A673 (cell line): ENCODE data around the gene NRXN3. TPM values are rescaled to one million over a fixed set of nuclear protein-coding genes. Genes with fewer than 3 reads are reported as not detected.

Experiments
- BruUV-seq: library from RNA; stranded (reverse); fragments of 400-500 nt; replicated peaks from 2 replicates; lab custom pipeline; 2021; lab: Mats Ljungman, UMichigan
- CTCF ChIA-PET: fragments of 300-600 bp; sonication (Branson Sonifier 250); formaldehyde crosslinking; loops from one replicate; lab custom pipeline; 2022; ENCODE audit warnings: antibody characterized with exemption; lab: Charles Lee
- POLR2A ChIA-PET: fragments of 300-600 bp; sonication (Branson Sonifier 250); formaldehyde crosslinking; loops from one replicate; lab custom pipeline; 2022; ENCODE audit warnings: antibody characterized with exemption; ENCODE audit not compliant: low non-redundant PET; lab: Charles Lee
- DNase-seq: peaks from one replicate; pipeline ENCODE4 v3.0.0-alpha.2; 2015; ENCODE audit warnings: low spot score
- H3K27ac ChIP-seq: fragments of 200-600 bp; sonication (generic); 2 replicates; pipeline ENCODE4 v1.5.1; 2016; ENCODE audit warnings: mixed run types, low read depth, mild to moderate bottlenecking, mixed read lengths, antibody characterized with exemption, low read length; ENCODE audit not compliant: poor library complexity, severe bottlenecking
- H3K27me3 ChIP-seq: fragments of 200-600 bp; sonication (generic); replicated peaks from 2 replicates; pipeline ENCODE4 v1.6.1; 2017; ENCODE audit warnings: mixed run types, low read depth, mild to moderate bottlenecking, mixed read lengths, antibody characterized with exemption, low read length; ENCODE audit not compliant: insufficient read depth, poor library complexity
- H3K36me3 ChIP-seq: fragments of 200-600 bp; sonication (generic); 2 replicates; pipeline ENCODE4 v1.6.1; 2016; ENCODE audit warnings: mixed run types, mild to moderate bottlenecking, mixed read lengths, antibody characterized with exemption, low read length; ENCODE audit not compliant: insufficient read depth, poor library complexity, severe bottlenecking
- H3K4me1 ChIP-seq: fragments of 200-600 bp; sonication (generic); 2 replicates; pipeline ENCODE4 v1.6.1; 2017; ENCODE audit warnings: mixed run types, mild to moderate bottlenecking, mixed read lengths, antibody characterized with exemption, low read length; ENCODE audit not compliant: insufficient read depth, poor library complexity, severe bottlenecking
- H3K4me3 ChIP-seq: fragments of 200-600 bp; sonication (generic); 2 replicates; pipeline ENCODE4 v1.5.1; 2016; ENCODE audit warnings: low read depth, mixed run types, mild to moderate bottlenecking, mixed read lengths, low read length; ENCODE audit not compliant: poor library complexity, severe bottlenecking
- H3K9me3 ChIP-seq: fragments of 200-600 bp; sonication (generic); 2 replicates; pipeline ENCODE4 v1.6.1; 2016; ENCODE audit warnings: mixed run types, low read depth, mild to moderate bottlenecking, mixed read lengths, antibody characterized with exemption, low read length; ENCODE audit not compliant: poor library complexity, severe bottlenecking
- CTCF ChIP-seq: fragments of 300-800, 200-600 bp; sonication (generic); conservative IDR thresholded peaks from 2 replicates; pipeline ENCODE4 v1.5.1; 2017; ENCODE audit warnings: low read depth, mild to moderate bottlenecking, antibody characterized with exemption, low read length, moderate library complexity, mixed read lengths
- EZH2 ChIP-seq: fragments of 200-600 bp; sonication (generic); IDR thresholded peaks from 2 replicates; pipeline ENCODE4 v1.6.1; 2017; ENCODE audit warnings: borderline replicate concordance, low read depth, mild to moderate bottlenecking, mixed read lengths, antibody characterized with exemption, low read length; ENCODE audit not compliant: poor library complexity, severe bottlenecking
- intact Hi-C: fragments of 100-400 bp; cut with micrococcal nuclease; formaldehyde crosslinking; loops from one replicate; pipeline ENCODE4 v1.10.0; 2022; ENCODE audit not compliant: unreplicated experiment
- total RNA-seq: library from RNA; stranded (reverse); gene quantifications from 2 replicates; pipeline ENCODE4 v1.2.3, GENCODE V29; 2021

The NRXN3 gene
- total RNA-seq, 1 experiment from 2014 or later: 0.21 TPM

GRCh38 chr14:78576437-78577166 lies 406.4 kb downstream of the NRXN3 start:
- BruUV-seq: no TSS peak
- Histone ChIP-seq H3K27ac (no peak overlapping the region), H3K36me3 (no peaks in the 10 kb centered on the region), H3K27me3 (peaks cover 4% of the 10 kb centered on the region), H3K4me3 (no peak overlapping the region), H3K4me1 (no peaks in the 10 kb centered on the region), H3K9me3 (peaks cover 9% of the 10 kb centered on the region)
- ChIA-PET POLR2A (no interaction called here), CTCF (no interaction called here)
- no peak for DNase-seq
- intact Hi-C loops: no loop called here
- TF ChIP-seq CTCF: no peak
- TF ChIP-seq EZH2: no peak

- POLR2A ChIA-PET: no interaction called here
- Histone ChIP-seq H3K4me3 (no peak overlapping the region), H3K27ac (no peak overlapping the region), H3K9me3 (no peaks in the 10 kb centered on the region), H3K27me3 (peaks cover 17% of the 10 kb centered on the region), H3K36me3 (no peaks in the 10 kb centered on the region), H3K4me1 (no peaks in the 10 kb centered on the region)
- TF ChIP-seq EZH2 (no peak), CTCF (no peak)
- CTCF ChIA-PET: no interaction called here
- intact Hi-C loops: no loop called here
- no peak for DNase-seq
- no TSS peak for BruUV-seq
Measured at GRCh38 chr14:78581229-78581628, 411.1 kb downstream of the NRXN3 start.

- H3K9me3 ChIP-seq: no peaks in the 10 kb centered on the region
- H3K4me1 ChIP-seq: no peaks in the 10 kb centered on the region
- POLR2A ChIA-PET: no interaction called here
- no TSS peak for BruUV-seq
- TF ChIP-seq EZH2 (no peak), CTCF (no peak)
- H3K27ac ChIP-seq: no peak overlapping the region
- DNase-seq: no peak
- peaks cover 13% of the 10 kb centered on the region for H3K27me3 ChIP-seq
- no peaks in the 10 kb centered on the region for H3K36me3 ChIP-seq
- intact Hi-C loops: no loop called here
- H3K4me3 ChIP-seq: no peak overlapping the region
- CTCF ChIA-PET: no interaction called here
Measured at GRCh38 chr14:78586681-78587080, 416.5 kb downstream of the NRXN3 start.
